Upper lobe of left lung (tissue), 6 donors: ENCODE data around the gene KCNQ2. TPM values are rescaled to one million over a fixed set of nuclear protein-coding genes. Genes with fewer than 3 reads are reported as not detected.

ENCODE experiments used
- ATAC-seq, 2 donors: fragments of 200-7000 bp; cut with Tn5 transposase; one replicate each; pipeline ENCODE4 v1.9.1; 2022; ENCODE audit warnings: mild to moderate bottlenecking in 2 of 2, moderate library complexity in 2 of 2; ENCODE audit not compliant: low FRiP score in 2 of 2
- DNase-seq, 2 donors: peaks; one replicate each; pipeline ENCODE4 v3.0.0-alpha.2; 2019 to 2020
- H3K27ac ChIP-seq, 4 donors: fragments of 200-600 bp; sonication (generic); one replicate each; pipeline ENCODE4 v1.5.1; 2016 to 2019
- H3K27me3 ChIP-seq, 4 donors: fragments of 200-600 bp; sonication (generic); one replicate each; pipeline ENCODE4 v1.5.1; 2017 to 2019
- H3K36me3 ChIP-seq, 4 donors: fragments of 200-600 bp; sonication (generic); one replicate each; pipeline ENCODE4 v1.5.1; 2016 to 2019
- H3K4me1 ChIP-seq, 4 donors: fragments of 200-600 bp; sonication (generic); one replicate each; pipeline ENCODE4 v1.5.1; 2018 to 2019
- H3K4me3 ChIP-seq, 4 donors: fragments of 200-600 bp; sonication (generic); one replicate each; pipeline ENCODE4 v1.5.1; 2017 to 2019; ENCODE audit warnings: mild to moderate bottlenecking in 2 of 4, moderate library complexity in 1 of 4
- H3K9me3 ChIP-seq, 4 donors: fragments of 200-600 bp; sonication (generic); one replicate each; pipeline ENCODE4 v1.5.1; 2018 to 2019
- EP300 ChIP-seq, 4 donors: sonication (generic); formaldehyde crosslinking; IDR thresholded peaks; one replicate each; pipeline ENCODE4 v1.5.1; 2017; ENCODE audit warnings: antibody characterized with exemption in 4 of 4, control low read depth in 2 of 4
- POLR2A ChIP-seq, 4 donors: fragments of 450-650 bp; IDR thresholded peaks; one replicate each; pipeline ENCODE4 v1.5.1; 2016 to 2017; ENCODE audit warnings: antibody characterized with exemption in 4 of 4, mild to moderate bottlenecking in 2 of 4
- POLR2AphosphoS5 ChIP-seq, 2 donors: sonication (generic); formaldehyde crosslinking; IDR thresholded peaks; one replicate each; pipeline ENCODE4 v1.5.1; 2017; ENCODE audit warnings: antibody characterized with exemption in 2 of 2
- WGBS, 2 donors: methylation state at CpG; one replicate each; pipeline ENCODE4 v1.1.5; 2017 to 2018; 5-methylcytosine and 5-hydroxymethylcytosine counted together
- total RNA-seq, 6 donors: library from RNA; depleted of rRNA in 4 of 6; stranded (reverse); fragments of >200 nt in 4 of 6; gene quantifications; one replicate each; pipeline versions ENCODE4 v1.1.0 to v1.2.1, GENCODE V29; 2016 to 2021
- TF ChIP-seq, protein P1 (sequence below), 6 experiments: fragments of 450-650 bp in 4 of 6; fragments of 200-600 bp in 2 of 6; sonication (generic) in 2 of 6; IDR thresholded peaks; one replicate each; pipeline ENCODE4 v1.5.1; 2016 to 2019; ENCODE audit warnings: antibody characterized with exemption in 6 of 6
- donor health status: DM: no; HTN: no; CAD: no; lungs with moderate emphysema.
- donor health status: DM: no; HTN: yes; CAD: no; lungs with severe emphysema.

KCNQ2 gene
- total RNA-seq, 6 donors from 2014 or later: 0.66 TPM; not detected in 5

DNA sequence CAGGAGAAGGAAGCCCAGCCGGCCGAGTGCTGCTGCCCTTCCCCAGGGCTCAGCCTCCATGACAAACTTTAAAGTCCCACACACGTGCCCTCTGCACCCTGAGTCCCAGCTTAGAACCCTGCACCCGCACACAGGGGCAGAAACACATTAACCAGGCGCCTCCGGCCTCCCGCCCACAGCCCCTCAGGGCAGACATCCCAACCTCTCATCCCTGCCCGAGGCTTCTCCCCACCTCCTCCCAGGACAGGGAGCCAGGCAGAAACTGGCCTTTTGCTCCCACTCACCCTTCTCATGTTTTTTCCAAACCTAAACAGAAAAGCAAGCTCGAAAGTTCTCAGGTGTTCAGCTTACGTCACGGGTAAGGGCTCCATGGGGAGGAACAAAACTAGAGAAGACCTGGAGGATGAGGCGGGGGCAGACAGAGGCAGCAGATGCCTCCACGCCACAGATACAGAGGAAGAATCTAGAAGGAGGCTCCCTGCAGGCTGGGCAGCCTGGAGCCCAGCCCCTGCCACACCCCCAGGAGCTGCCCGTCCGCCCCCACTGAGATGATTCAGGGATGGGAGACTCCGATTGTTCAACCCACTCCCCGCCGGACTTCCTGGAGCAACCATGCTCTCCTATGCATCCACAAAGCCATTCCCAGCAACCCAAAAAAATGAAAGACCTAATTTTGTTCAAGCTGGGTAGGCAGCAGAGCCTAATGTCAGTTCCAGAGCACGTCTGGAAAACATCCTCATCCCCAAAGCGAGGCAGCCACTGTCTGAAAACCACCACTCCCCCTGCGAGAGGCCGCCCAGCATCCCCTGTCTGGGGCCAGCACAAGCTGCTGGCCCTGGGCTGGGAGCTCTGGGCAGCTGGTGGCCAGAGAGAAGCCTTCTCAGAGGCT, 8.8 kb downstream of the KCNQ2 start:
- DNase-seq (peak in 1 of 2 donors; percentile 53), ATAC-seq (no peak)
- TF ChIP-seq EP300 (IDR thresholded peaks at IDR 0.05) (no peak), POLR2AphosphoS5 (IDR thresholded peaks at IDR 0.05) (no peak), POLR2A (IDR thresholded peaks at IDR 0.05) (no peak)
- TF ChIP-seq, protein P1, sequence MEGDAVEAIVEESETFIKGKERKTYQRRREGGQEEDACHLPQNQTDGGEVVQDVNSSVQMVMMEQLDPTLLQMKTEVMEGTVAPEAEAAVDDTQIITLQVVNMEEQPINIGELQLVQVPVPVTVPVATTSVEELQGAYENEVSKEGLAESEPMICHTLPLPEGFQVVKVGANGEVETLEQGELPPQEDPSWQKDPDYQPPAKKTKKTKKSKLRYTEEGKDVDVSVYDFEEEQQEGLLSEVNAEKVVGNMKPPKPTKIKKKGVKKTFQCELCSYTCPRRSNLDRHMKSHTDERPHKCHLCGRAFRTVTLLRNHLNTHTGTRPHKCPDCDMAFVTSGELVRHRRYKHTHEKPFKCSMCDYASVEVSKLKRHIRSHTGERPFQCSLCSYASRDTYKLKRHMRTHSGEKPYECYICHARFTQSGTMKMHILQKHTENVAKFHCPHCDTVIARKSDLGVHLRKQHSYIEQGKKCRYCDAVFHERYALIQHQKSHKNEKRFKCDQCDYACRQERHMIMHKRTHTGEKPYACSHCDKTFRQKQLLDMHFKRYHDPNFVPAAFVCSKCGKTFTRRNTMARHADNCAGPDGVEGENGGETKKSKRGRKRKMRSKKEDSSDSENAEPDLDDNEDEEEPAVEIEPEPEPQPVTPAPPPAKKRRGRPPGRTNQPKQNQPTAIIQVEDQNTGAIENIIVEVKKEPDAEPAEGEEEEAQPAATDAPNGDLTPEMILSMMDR (IDR thresholded peaks at IDR 0.05): no peak
- WGBS, 2 donors: 57 to 59% methylated on average over 19 to 22 of the region's 22 CpGs
- peaks cover 0 to 9% (median 0%) of the 10 kb centered on the region in 4 donors for H3K27me3 ChIP-seq
- no peak overlapping the region for H3K4me3 ChIP-seq
- H3K27ac ChIP-seq: no peak overlapping the region
- H3K9me3 ChIP-seq: no peaks in the 10 kb centered on the region
- H3K4me1 ChIP-seq: no peaks in the 10 kb centered on the region
- H3K36me3 ChIP-seq: no peaks in the 10 kb centered on the region

DNA sequence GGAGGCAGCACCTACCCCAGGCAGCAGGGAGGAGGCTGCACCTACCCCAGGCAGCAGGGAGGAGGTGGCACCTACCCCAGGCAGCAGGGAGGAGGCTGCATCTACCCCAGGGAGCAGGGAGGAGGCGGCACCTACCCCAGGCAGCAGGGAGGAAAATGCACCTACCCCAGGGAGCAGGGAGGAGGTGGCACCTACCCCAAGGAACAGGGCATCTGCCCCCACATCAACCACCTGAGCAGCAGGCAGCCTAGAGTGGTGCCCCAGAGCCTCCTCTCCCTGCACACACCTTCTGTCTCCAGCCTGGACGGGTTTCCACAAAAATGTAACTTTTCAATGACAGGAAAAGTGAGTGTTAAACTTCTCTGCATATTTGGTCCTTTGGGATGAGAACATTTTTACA, 10.2 kb downstream of the KCNQ2 start:
- no peak for ATAC-seq
- Histone ChIP-seq H3K36me3 (no peaks in the 10 kb centered on the region), H3K4me3 (no peak overlapping the region), H3K27me3 (peaks cover 0 to 9% (median 0%) of the 10 kb centered on the region in 4 donors), H3K9me3 (no peaks in the 10 kb centered on the region), H3K27ac (no peak overlapping the region), H3K4me1 (no peaks in the 10 kb centered on the region)
- 22 to 73% methylated on average over 1 to 2 of the region's 2 CpGs for WGBS, 2 donors
- no peak for DNase-seq
- TF ChIP-seq, protein P1 (IDR thresholded peaks at IDR 0.05): no peak
- TF ChIP-seq POLR2AphosphoS5 (IDR thresholded peaks at IDR 0.05): no peak
- no peak for TF ChIP-seq POLR2A (IDR thresholded peaks at IDR 0.05)
- no peak for TF ChIP-seq EP300 (IDR thresholded peaks at IDR 0.05)

DNA sequence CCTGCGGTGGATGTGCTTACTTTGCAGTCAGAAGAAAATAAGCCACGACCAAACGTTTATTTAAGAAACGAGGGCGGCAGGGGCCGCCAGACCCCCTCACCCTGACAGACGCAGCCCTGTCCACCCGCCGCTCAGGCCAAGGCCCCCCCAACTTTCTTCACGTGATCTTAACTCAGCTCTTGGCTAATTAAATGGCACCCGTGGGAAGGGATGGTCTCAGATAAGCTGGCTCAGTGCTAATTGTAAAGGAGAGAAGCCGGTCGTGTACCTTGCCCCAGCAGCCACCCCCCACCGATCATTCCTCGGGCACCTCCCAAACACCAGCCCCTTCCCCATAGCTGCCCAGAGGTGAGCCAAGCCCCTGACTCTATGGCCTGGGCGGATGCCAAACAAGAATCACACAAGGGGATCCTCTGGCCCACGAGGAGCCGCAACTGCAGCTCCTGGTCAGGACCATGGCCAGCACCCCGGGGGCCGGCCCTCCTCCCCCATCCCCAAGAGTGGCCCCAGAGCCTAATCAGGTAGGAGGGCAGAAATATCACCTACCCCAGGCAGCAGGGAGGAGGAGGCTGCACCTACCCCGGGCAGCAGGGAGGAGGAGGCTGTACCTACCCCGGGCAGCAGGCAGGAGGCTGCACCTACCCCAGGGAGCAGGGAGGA, 11.2 kb downstream of the KCNQ2 start:
- peak in 1 of 2 donors; percentile 64 for DNase-seq
- Histone ChIP-seq H3K9me3 (no peaks in the 10 kb centered on the region), H3K27me3 (peaks cover 0 to 9% (median 0%) of the 10 kb centered on the region in 4 donors), H3K4me3 (no peak overlapping the region), H3K36me3 (no peaks in the 10 kb centered on the region), H3K4me1 (no peaks in the 10 kb centered on the region), H3K27ac (no peak overlapping the region)
- ATAC-seq: no peak
- 33 to 44% methylated on average over 14 to 22 of the region's 22 CpGs for WGBS, 2 donors
- TF ChIP-seq POLR2A (IDR thresholded peaks at IDR 0.05) (no peak), POLR2AphosphoS5 (IDR thresholded peaks at IDR 0.05) (no peak), EP300 (IDR thresholded peaks at IDR 0.05) (no peak)
- TF ChIP-seq, protein P1 (IDR thresholded peaks at IDR 0.05): no peak

DNA sequence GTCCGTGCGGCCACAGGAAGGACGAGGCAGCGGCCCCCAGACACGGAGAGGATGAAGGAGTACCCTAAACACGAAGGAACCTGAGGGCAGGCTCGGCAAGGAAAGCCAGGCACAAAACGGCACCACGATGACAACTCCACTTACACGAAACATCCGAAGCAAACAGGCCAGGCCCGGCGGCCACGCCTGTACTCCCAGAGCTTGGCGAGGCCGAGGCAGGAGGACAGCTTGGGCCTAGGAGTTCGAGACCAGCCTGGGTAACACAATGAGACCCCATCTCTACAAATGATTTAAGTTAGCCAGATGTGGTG, 13.4 kb downstream of the KCNQ2 start:
- DNase-seq (no peak), ATAC-seq (no peak)
- Histone ChIP-seq H3K36me3 (no peaks in the 10 kb centered on the region), H3K27ac (no peak overlapping the region), H3K9me3 (no peaks in the 10 kb centered on the region), H3K27me3 (peaks cover 0 to 21% (median 5%) of the 10 kb centered on the region in 4 donors), H3K4me3 (no peak overlapping the region), H3K4me1 (peaks cover 2 to 7% (median 3%) of the 10 kb centered on the region in 4 donors)
- 80 to 84% methylated on average over 17 of the region's 17 CpGs for WGBS, 2 donors
- TF ChIP-seq EP300 (IDR thresholded peaks at IDR 0.05): no peak
- TF ChIP-seq POLR2A (IDR thresholded peaks at IDR 0.05): no peak
- TF ChIP-seq, protein P1 (IDR thresholded peaks at IDR 0.05): no peak
- TF ChIP-seq POLR2AphosphoS5 (IDR thresholded peaks at IDR 0.05): no peak
